ENCODE data around the gene LMAN1L.

Gene LMAN1L

GRCh38 chr15:74839526-74840395 is 27.1 kb downstream of the LMAN1L start:
- peaks cover 13% of the 10 kb centered on the region for H3K4me1 ChIP-seq (ENCODE audit: control insufficient read depth, insufficient read depth, low read length, unreplicated experiment)

GRCh38 chr15:74840851-74841775 is 28.5 kb downstream of the LMAN1L start:
- H3K4me1 ChIP-seq (ENCODE audit: control insufficient read depth, insufficient read depth, low read length, unreplicated experiment): peaks cover 13% of the 10 kb centered on the region
- H3K27me3 ChIP-seq (ENCODE audit: insufficient read depth, low read length): no peaks in the 10 kb centered on the region
- H3K27ac ChIP-seq (ENCODE audit: low read depth, low read length): no peak overlapping the region
- H3K36me3 ChIP-seq (ENCODE audit: insufficient read depth, low read length): no peaks in the 10 kb centered on the region
- no peak overlapping the region for H2AFZ ChIP-seq (ENCODE audit: low read length, unreplicated experiment)
- H3K4me3 ChIP-seq (ENCODE audit: low read depth, low read length): no peak overlapping the region; the same call in 1 of the 2 replicates
- peaks cover 6% of the 10 kb centered on the region for H3K79me2 ChIP-seq (ENCODE audit: control insufficient read depth, insufficient read depth, low read length, unreplicated experiment)

More at GRCh38 chr15:74839526-74840395, 27.1 kb downstream of the LMAN1L start:
- Histone ChIP-seq H3K4me3 (ENCODE audit: low read depth, low read length) (no peak overlapping the region), H2AFZ (ENCODE audit: low read length, unreplicated experiment) (no peak overlapping the region), H3K36me3 (ENCODE audit: insufficient read depth, low read length) (no peaks in the 10 kb centered on the region), H3K79me2 (ENCODE audit: control insufficient read depth, insufficient read depth, low read length, unreplicated experiment) (peaks cover 6% of the 10 kb centered on the region), H3K27me3 (ENCODE audit: insufficient read depth, low read length) (no peaks in the 10 kb centered on the region), H3K27ac (ENCODE audit: low read depth, low read length) (no peak overlapping the region)

GRCh38 chr15:74841891-74842373 is 29.3 kb downstream of the LMAN1L start:
- Histone ChIP-seq H2AFZ (ENCODE audit: low read length, unreplicated experiment) (no peak overlapping the region), H3K4me1 (ENCODE audit: control insufficient read depth, insufficient read depth, low read length, unreplicated experiment) (peaks cover 13% of the 10 kb centered on the region), H3K27me3 (ENCODE audit: insufficient read depth, low read length) (no peaks in the 10 kb centered on the region), H3K36me3 (ENCODE audit: insufficient read depth, low read length) (no peaks in the 10 kb centered on the region), H3K27ac (ENCODE audit: low read depth, low read length) (no peak overlapping the region), H3K4me3 (ENCODE audit: low read depth, low read length) (peak overlapping the region; percentile 100), H3K79me2 (ENCODE audit: control insufficient read depth, insufficient read depth, low read length, unreplicated experiment) (peaks cover 6% of the 10 kb centered on the region)

- H3K27ac ChIP-seq (ENCODE audit: low read depth, low read length): peak within 1 kb of the TSS; percentile 67
- no peaks in the 10 kb centered on the region for H3K27me3 ChIP-seq (ENCODE audit: insufficient read depth, low read length)
- no peaks in the 10 kb centered on the region for H3K36me3 ChIP-seq (ENCODE audit: insufficient read depth, low read length)
- peaks cover 6% of the 10 kb centered on the region for H3K79me2 ChIP-seq (ENCODE audit: control insufficient read depth, insufficient read depth, low read length, unreplicated experiment)
- peak within 1 kb of the TSS; percentile 100 for H3K4me3 ChIP-seq (ENCODE audit: low read depth, low read length)
- H2AFZ ChIP-seq (ENCODE audit: low read length, unreplicated experiment): peak within 1 kb of the TSS; percentile 81
- peaks cover 13% of the 10 kb centered on the region for H3K4me1 ChIP-seq (ENCODE audit: control insufficient read depth, insufficient read depth, low read length, unreplicated experiment)
Observed at GRCh38 chr15:74842581-74843444, 30.2 kb downstream of the LMAN1L start, which contains the start of gene ULK3. TSS of gene ULK3 (minus strand) at chr15:74843156. CDS start at chr15:74843105, 51 bp downstream.

- Histone ChIP-seq H3K4me3 (ENCODE audit: low read depth, low read length) (peak overlapping the region; percentile 100), H3K79me2 (ENCODE audit: control insufficient read depth, insufficient read depth, low read length, unreplicated experiment) (peaks cover 6% of the 10 kb centered on the region), H3K4me1 (ENCODE audit: control insufficient read depth, insufficient read depth, low read length, unreplicated experiment) (peaks cover 13% of the 10 kb centered on the region), H3K27me3 (ENCODE audit: insufficient read depth, low read length) (no peaks in the 10 kb centered on the region), H2AFZ (ENCODE audit: low read length, unreplicated experiment) (peak overlapping the region; percentile 75), H3K27ac (ENCODE audit: low read depth, low read length) (peak overlapping the region; percentile 67), H3K36me3 (ENCODE audit: insufficient read depth, low read length) (no peaks in the 10 kb centered on the region)
Observed at GRCh38 chr15:74843445-74843828, 30.8 kb downstream of the LMAN1L start.

GRCh38 chr15:74843891-74844299 is 31.3 kb downstream of the LMAN1L start:
- no peaks in the 10 kb centered on the region for H3K36me3 ChIP-seq (ENCODE audit: insufficient read depth, low read length)
- peak overlapping the region; percentile 100 for H3K4me3 ChIP-seq (ENCODE audit: low read depth, low read length)
- H2AFZ ChIP-seq (ENCODE audit: low read length, unreplicated experiment): peak overlapping the region; percentile 75
- H3K27me3 ChIP-seq (ENCODE audit: insufficient read depth, low read length): no peaks in the 10 kb centered on the region
- H3K27ac ChIP-seq (ENCODE audit: low read depth, low read length): peak overlapping the region; percentile 67
- H3K4me1 ChIP-seq (ENCODE audit: control insufficient read depth, insufficient read depth, low read length, unreplicated experiment): peaks cover 13% of the 10 kb centered on the region
- peaks cover 6% of the 10 kb centered on the region for H3K79me2 ChIP-seq (ENCODE audit: control insufficient read depth, insufficient read depth, low read length, unreplicated experiment)

- Histone ChIP-seq H3K4me3 (ENCODE audit: low read depth, low read length) (no peak overlapping the region), H3K79me2 (ENCODE audit: control insufficient read depth, insufficient read depth, low read length, unreplicated experiment) (peaks cover 6% of the 10 kb centered on the region), H2AFZ (ENCODE audit: low read length, unreplicated experiment) (no peak overlapping the region), H3K27ac (ENCODE audit: low read depth, low read length) (no peak overlapping the region), H3K4me1 (ENCODE audit: control insufficient read depth, insufficient read depth, low read length, unreplicated experiment) (peaks cover 13% of the 10 kb centered on the region), H3K27me3 (ENCODE audit: insufficient read depth, low read length) (no peaks in the 10 kb centered on the region), H3K36me3 (ENCODE audit: insufficient read depth, low read length) (no peaks in the 10 kb centered on the region)
Observed at GRCh38 chr15:74844319-74845207, 31.9 kb downstream of the LMAN1L start.

GRCh38 chr15:74845208-74845568 is 32.6 kb downstream of the LMAN1L start:
- no peaks in the 10 kb centered on the region for H3K36me3 ChIP-seq (ENCODE audit: insufficient read depth, low read length)
- H3K27ac ChIP-seq (ENCODE audit: low read depth, low read length): no peak overlapping the region
- peaks cover 13% of the 10 kb centered on the region for H3K4me1 ChIP-seq (ENCODE audit: control insufficient read depth, insufficient read depth, low read length, unreplicated experiment)
- H2AFZ ChIP-seq (ENCODE audit: low read length, unreplicated experiment): no peak overlapping the region
- no peak overlapping the region for H3K4me3 ChIP-seq (ENCODE audit: low read depth, low read length)
- H3K79me2 ChIP-seq (ENCODE audit: control insufficient read depth, insufficient read depth, low read length, unreplicated experiment): peaks cover 6% of the 10 kb centered on the region
- H3K27me3 ChIP-seq (ENCODE audit: insufficient read depth, low read length): no peaks in the 10 kb centered on the region

GRCh38 chr15:74845581-74845980 is 32.9 kb downstream of the LMAN1L start:
- H3K36me3 ChIP-seq (ENCODE audit: insufficient read depth, low read length): no peaks in the 10 kb centered on the region
- H3K4me1 ChIP-seq (ENCODE audit: control insufficient read depth, insufficient read depth, low read length, unreplicated experiment): peaks cover 13% of the 10 kb centered on the region
- H3K27ac ChIP-seq (ENCODE audit: low read depth, low read length): no peak overlapping the region

More at GRCh38 chr15:74845581-74845980, 32.9 kb downstream of the LMAN1L start:
- H3K79me2 ChIP-seq (ENCODE audit: control insufficient read depth, insufficient read depth, low read length, unreplicated experiment): peaks cover 6% of the 10 kb centered on the region
- H2AFZ ChIP-seq (ENCODE audit: low read length, unreplicated experiment): no peak overlapping the region
- no peak overlapping the region for H3K4me3 ChIP-seq (ENCODE audit: low read depth, low read length)
- H3K27me3 ChIP-seq (ENCODE audit: insufficient read depth, low read length): no peaks in the 10 kb centered on the region

Measured in ACC112 (cell line).